Ectodermal cell (in vitro differentiated cells): Measurements from ENCODE around the gene GFY. TPM values are rescaled to one million over a fixed set of nuclear protein-coding genes. Genes with fewer than 3 reads are reported as not detected.

Experiments used
- H3K27ac ChIP-seq: 2 replicates; pipeline ENCODE4 v1.7.0; 2013; ENCODE audit warnings: mild to moderate bottlenecking, low read depth, low read length; ENCODE audit not compliant: insufficient read depth, poor library complexity, severe bottlenecking
- H3K27me3 ChIP-seq: 2 replicates; pipeline ENCODE4 v1.7.0; 2013; ENCODE audit warnings: mild to moderate bottlenecking, low read length; ENCODE audit not compliant: insufficient read depth, control insufficient read depth, poor library complexity, severe bottlenecking
- H3K36me3 ChIP-seq: one replicate; pipeline ENCODE4 v1.7.0; 2013; ENCODE audit warnings: low read length; ENCODE audit not compliant: control insufficient read depth, insufficient read depth
- H3K4me1 ChIP-seq: one replicate; pipeline ENCODE4 v1.7.0; 2013; ENCODE audit warnings: low read length; ENCODE audit not compliant: control insufficient read depth, insufficient read depth
- H3K4me3 ChIP-seq: 2 replicates; pipeline ENCODE4 v1.7.0; 2013; ENCODE audit warnings: low read depth, low read length, control low read depth; ENCODE audit not compliant: insufficient read depth
- H3K9me3 ChIP-seq: 2 replicates; pipeline ENCODE4 v1.7.0; 2013; ENCODE audit warnings: mild to moderate bottlenecking, low read length, moderate library complexity; ENCODE audit not compliant: control insufficient read depth
- WGBS, 2 experiments: methylation state at CpG; one replicate each; pipeline ENCODE4 v1.1.7; 2013; ENCODE audit warnings: missing lambda C conversion rate in 2 of 2; 5-methylcytosine and 5-hydroxymethylcytosine counted together
- polyA plus RNA-seq, 4 experiments: library from polyadenylated mRNA; stranded (reverse); fragments of 50-300 nt; gene quantifications; one replicate each; pipeline ENCODE4 v1.2.3, GENCODE V29; 2013

GFY gene
- 0.94 TPM for polyA plus RNA-seq (2013, experiment 1 of 4)
- polyA plus RNA-seq (2013, experiment 2 of 4): 0.64 TPM
- polyA plus RNA-seq (2013, experiment 3 of 4): 0.21 TPM
- 0.32 TPM for polyA plus RNA-seq (2013, experiment 4 of 4)

- Histone ChIP-seq H3K4me1 (peaks cover 33% of the 10 kb centered on the region), H3K4me3 (no peak within 1 kb of the TSS), H3K36me3 (no peaks in the 10 kb centered on the region), H3K27ac (no peak within 1 kb of the TSS), H3K9me3 (no peaks in the 10 kb centered on the region), H3K27me3 (peaks cover 99% of the 10 kb centered on the region)
- 43 to 49% methylated on average over 7 of the region's 7 CpGs for WGBS, 2 experiments
Observed at GRCh38 chr19:49425178-49425577, at the start of gene GFY. Gene GFY, plus strand, starts transcription at chr19:49425388. Its CDS starts 1,043 bp downstream, at chr19:49426431.

- Histone ChIP-seq H3K4me1 (no peaks in the 10 kb centered on the region), H3K4me3 (no peak overlapping the region), H3K36me3 (no peaks in the 10 kb centered on the region), H3K27me3 (no peaks in the 10 kb centered on the region), H3K27ac (no peak overlapping the region), H3K9me3 (no peaks in the 10 kb centered on the region)
- 87 to 91% methylated on average over 3 of the region's 3 CpGs for WGBS, 2 experiments
Observed at GRCh38 chr19:49378512-49378911, 46.7 kb upstream of the GFY start.

- H3K27me3 ChIP-seq: no peaks in the 10 kb centered on the region
- no peaks in the 10 kb centered on the region for H3K4me1 ChIP-seq
- H3K9me3 ChIP-seq: no peaks in the 10 kb centered on the region
- 90 to 97% methylated on average over 3 of the region's 3 CpGs for WGBS, 2 experiments
- H3K36me3 ChIP-seq: no peaks in the 10 kb centered on the region
- H3K4me3 ChIP-seq: no peak overlapping the region
- no peak overlapping the region for H3K27ac ChIP-seq
Observed at GRCh38 chr19:49380391-49380790, 44.8 kb upstream of the GFY start.

- Histone ChIP-seq H3K4me3 (no peak overlapping the region), H3K4me1 (no peaks in the 10 kb centered on the region), H3K27me3 (no peaks in the 10 kb centered on the region), H3K9me3 (no peaks in the 10 kb centered on the region), H3K27ac (no peak overlapping the region), H3K36me3 (no peaks in the 10 kb centered on the region)
- 82 to 91% methylated on average over 5 of the region's 5 CpGs for WGBS, 2 experiments
Observed at GRCh38 chr19:49382639-49383038, 42.5 kb upstream of the GFY start.

GRCh38 chr19:49383599-49383998, 41.6 kb upstream of the GFY start:
- H3K4me1 ChIP-seq: no peaks in the 10 kb centered on the region
- no peaks in the 10 kb centered on the region for H3K9me3 ChIP-seq
- H3K27ac ChIP-seq: no peak overlapping the region
- 100% methylated on average over 1 of the region's 1 CpG; no CpG with 5 or more reads in 1 of the 2 experiments for WGBS, 2 experiments
- H3K27me3 ChIP-seq: no peaks in the 10 kb centered on the region
- H3K36me3 ChIP-seq: no peaks in the 10 kb centered on the region
- H3K4me3 ChIP-seq: no peak overlapping the region

GRCh38 chr19:49387936-49388372, 37.2 kb upstream of the GFY start, which contains the start of gene KASH5:
Gene KASH5, plus strand, starts transcription at chr19:49388249. Its CDS starts 2,635 bp downstream, at chr19:49390884.
- no peak within 1 kb of the TSS for H3K4me3 ChIP-seq
- 94% methylated on average over 40 of the region's 40 CpGs for WGBS, 2 experiments
- H3K27ac ChIP-seq: no peak within 1 kb of the TSS
- H3K9me3 ChIP-seq: no peaks in the 10 kb centered on the region
- H3K4me1 ChIP-seq: peaks cover 3% of the 10 kb centered on the region
- H3K36me3 ChIP-seq: no peaks in the 10 kb centered on the region
- H3K27me3 ChIP-seq: no peaks in the 10 kb centered on the region

- no peaks in the 10 kb centered on the region for H3K27me3 ChIP-seq
- H3K36me3 ChIP-seq: no peaks in the 10 kb centered on the region
- H3K27ac ChIP-seq: no peak overlapping the region
- H3K9me3 ChIP-seq: no peaks in the 10 kb centered on the region
- 92 to 94% methylated on average over 20 of the region's 20 CpGs for WGBS, 2 experiments
- H3K4me3 ChIP-seq: no peak overlapping the region
- peaks cover 7% of the 10 kb centered on the region for H3K4me1 ChIP-seq
Observed at GRCh38 chr19:49389406-49389805, 35.8 kb upstream of the GFY start.

GRCh38 chr19:49390131-49390928, 34.9 kb upstream of the GFY start:
- Histone ChIP-seq H3K4me1 (peaks cover 7% of the 10 kb centered on the region), H3K36me3 (no peaks in the 10 kb centered on the region), H3K9me3 (no peaks in the 10 kb centered on the region), H3K27ac (no peak overlapping the region), H3K4me3 (no peak overlapping the region), H3K27me3 (no peaks in the 10 kb centered on the region)
- 82 to 83% methylated on average over 26 of the region's 26 CpGs for WGBS, 2 experiments

GRCh38 chr19:49390929-49391359, 34.2 kb upstream of the GFY start:
- 80 to 81% methylated on average over 9 of the region's 9 CpGs for WGBS, 2 experiments

GRCh38 chr19:49391581-49392399, 33.4 kb upstream of the GFY start:
- Histone ChIP-seq H3K27me3 (no peaks in the 10 kb centered on the region), H3K27ac (no peak overlapping the region), H3K4me1 (peaks cover 16% of the 10 kb centered on the region), H3K4me3 (no peak overlapping the region), H3K36me3 (no peaks in the 10 kb centered on the region), H3K9me3 (no peaks in the 10 kb centered on the region)
- WGBS, 2 experiments: 44 to 45% methylated on average over 14 of the region's 14 CpGs

More at GRCh38 chr19:49390929-49391359, 34.2 kb upstream of the GFY start:
- H3K27me3 ChIP-seq: no peaks in the 10 kb centered on the region
- peaks cover 13% of the 10 kb centered on the region for H3K4me1 ChIP-seq
- H3K4me3 ChIP-seq: no peak overlapping the region
- H3K9me3 ChIP-seq: no peaks in the 10 kb centered on the region
- H3K27ac ChIP-seq: no peak overlapping the region
- no peaks in the 10 kb centered on the region for H3K36me3 ChIP-seq
